Hepatocyte (in vitro differentiated cells): ENCODE results near the gene FAM83B.

Source experiments
- EZH2 ChIP-seq: fragments of 200-600 bp; sonication (generic); IDR thresholded peaks from 2 replicates; pipeline ENCODE4 v1.6.1; 2016; ENCODE audit warnings: antibody characterized with exemption, mild to moderate bottlenecking, borderline replicate concordance
- TF ChIP-seq, protein P1 (sequence below): fragments of 200-600 bp; sonication (generic); IDR thresholded peaks from 2 replicates; pipeline ENCODE4 v1.5.1; 2016; ENCODE audit warnings: antibody characterized with exemption, mild to moderate bottlenecking; ENCODE audit not compliant: poor library complexity

- TF ChIP-seq, protein P1, sequence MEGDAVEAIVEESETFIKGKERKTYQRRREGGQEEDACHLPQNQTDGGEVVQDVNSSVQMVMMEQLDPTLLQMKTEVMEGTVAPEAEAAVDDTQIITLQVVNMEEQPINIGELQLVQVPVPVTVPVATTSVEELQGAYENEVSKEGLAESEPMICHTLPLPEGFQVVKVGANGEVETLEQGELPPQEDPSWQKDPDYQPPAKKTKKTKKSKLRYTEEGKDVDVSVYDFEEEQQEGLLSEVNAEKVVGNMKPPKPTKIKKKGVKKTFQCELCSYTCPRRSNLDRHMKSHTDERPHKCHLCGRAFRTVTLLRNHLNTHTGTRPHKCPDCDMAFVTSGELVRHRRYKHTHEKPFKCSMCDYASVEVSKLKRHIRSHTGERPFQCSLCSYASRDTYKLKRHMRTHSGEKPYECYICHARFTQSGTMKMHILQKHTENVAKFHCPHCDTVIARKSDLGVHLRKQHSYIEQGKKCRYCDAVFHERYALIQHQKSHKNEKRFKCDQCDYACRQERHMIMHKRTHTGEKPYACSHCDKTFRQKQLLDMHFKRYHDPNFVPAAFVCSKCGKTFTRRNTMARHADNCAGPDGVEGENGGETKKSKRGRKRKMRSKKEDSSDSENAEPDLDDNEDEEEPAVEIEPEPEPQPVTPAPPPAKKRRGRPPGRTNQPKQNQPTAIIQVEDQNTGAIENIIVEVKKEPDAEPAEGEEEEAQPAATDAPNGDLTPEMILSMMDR, result no peak
- TF ChIP-seq EZH2, result no peak
These were observed 3.5 kb downstream of the FAM83B start for GRCh38 chr6:54850114-54850513.
